GM12878 (cell line): ENCODE results near the gene IFNAR1. TPM values are rescaled to one million over a fixed set of nuclear protein-coding genes. Genes with fewer than 3 reads are reported as not detected.
A peak's percentile ranks its signal among the peaks of the same experiment; 100 is the strongest.

Experiments
- CEBPZ ChIP-seq: fragments of 150-350 bp; IDR thresholded peaks from 2 replicates; pipeline ENCODE4 v1.6.1; 2016; ENCODE audit warnings: low read depth, low read length
- CHD2 ChIP-seq: IDR thresholded peaks from 2 replicates; pipeline ENCODE4 v1.6.1; 2011; ENCODE audit warnings: low read depth, low read length, improper control_type of control experiment, borderline replicate concordance
- CHD4 ChIP-seq: fragments of 200-600 bp; sonication (generic); IDR thresholded peaks from 2 replicates; pipeline ENCODE4 v1.6.1; 2016; ENCODE audit warnings: mild to moderate bottlenecking
- CREB1 ChIP-seq: IDR thresholded peaks from 2 replicates; pipeline ENCODE4 v1.6.1; 2012; ENCODE audit warnings: low read depth, mild to moderate bottlenecking, inconsistent platforms
- EP300 ChIP-seq, 2 experiments: fragments of 150-350 bp in 1 of 2; IDR thresholded peaks; 2 replicates each; pipeline ENCODE4 v1.6.1; 2011 to 2012; ENCODE audit warnings: low read depth in 2 of 2, low read length in 2 of 2, borderline replicate concordance in 1 of 2, improper control_type of control experiment in 1 of 2, inconsistent platforms in 1 of 2; ENCODE audit not compliant: control insufficient read depth in 1 of 2
- FOS ChIP-seq: IDR thresholded peaks from 3 replicates; pipeline ENCODE4 v1.6.1; 2011; ENCODE audit warnings: borderline replicate concordance; ENCODE audit not compliant: insufficient read length; ENCODE audit errors: extremely low read depth
- GABPA ChIP-seq: IDR thresholded peaks from 2 replicates; pipeline ENCODE4 v1.6.1; 2014; ENCODE audit warnings: antibody characterized with exemption, low read depth, mild to moderate bottlenecking, inconsistent platforms
- GATAD2B ChIP-seq: fragments of 450-650 bp; conservative IDR thresholded peaks from 2 replicates; pipeline ENCODE4 v1.6.1; 2017; ENCODE audit warnings: low read depth, mild to moderate bottlenecking, moderate library complexity
- IRF4 ChIP-seq: IDR thresholded peaks from 2 replicates; pipeline ENCODE4 v1.6.1; 2011; ENCODE audit warnings: low read depth, low read length
- KDM1A ChIP-seq: fragments of 200-600 bp; sonication (generic); IDR thresholded peaks from 2 replicates; pipeline ENCODE4 v1.6.1; 2016; ENCODE audit warnings: borderline replicate concordance
- MAX ChIP-seq: IDR thresholded peaks from 2 replicates; pipeline ENCODE4 v1.6.1; 2012; ENCODE audit warnings: low read depth, low read length, improper control_type of control experiment
- NR2C2 ChIP-seq: IDR thresholded peaks from 2 replicates; pipeline ENCODE4 v1.6.1; 2011; ENCODE audit warnings: borderline replicate concordance, low read depth; ENCODE audit not compliant: control insufficient read depth, insufficient read length
- NR2F1 ChIP-seq: fragments of 450-650 bp; conservative IDR thresholded peaks from 2 replicates; pipeline ENCODE4 v1.6.1; 2017; ENCODE audit warnings: mild to moderate bottlenecking
- PAX5 ChIP-seq: IDR thresholded peaks from 2 replicates; pipeline ENCODE4 v1.6.1; 2011; ENCODE audit warnings: low read depth, low read length, borderline replicate concordance
- PBX3 ChIP-seq: IDR thresholded peaks from 2 replicates; pipeline ENCODE4 v1.6.1; 2011; ENCODE audit warnings: mild to moderate bottlenecking, low read depth, low read length, moderate library complexity; ENCODE audit not compliant: insufficient replicate concordance
- RB1 ChIP-seq: fragments of 450-650 bp; formaldehyde crosslinking; IDR thresholded peaks from 2 replicates; pipeline ENCODE4 v1.6.1; 2017; ENCODE audit warnings: mild to moderate bottlenecking, borderline replicate concordance
- RBBP5 ChIP-seq: fragments of 200-600 bp; sonication (generic); conservative IDR thresholded peaks from 2 replicates; pipeline ENCODE4 v1.6.1; 2016
- RELB ChIP-seq: fragments of 450-650 bp; IDR thresholded peaks from 2 replicates; pipeline ENCODE4 v1.6.1; 2017; ENCODE audit warnings: low read depth, mild to moderate bottlenecking, moderate library complexity
- SPI1 ChIP-seq: IDR thresholded peaks from 2 replicates; pipeline ENCODE4 v1.6.1; 2011; ENCODE audit warnings: low read depth, mild to moderate bottlenecking, low read length, moderate library complexity, borderline replicate concordance; ENCODE audit not compliant: insufficient read depth
- STAT3 ChIP-seq: IDR thresholded peaks from 2 replicates; pipeline ENCODE4 v1.6.1; 2011; ENCODE audit warnings: low read depth, low read length, improper control_type of control experiment
- ZNF384 ChIP-seq: IDR thresholded peaks from 2 replicates; pipeline ENCODE4 v1.6.1; 2012; ENCODE audit warnings: low read depth, mild to moderate bottlenecking, low read length, improper control_type of control experiment, borderline replicate concordance
- ZSCAN29 ChIP-seq: fragments of 450-650 bp; IDR thresholded peaks from 2 replicates; pipeline ENCODE4 v1.6.1; 2017; ENCODE audit warnings: mild to moderate bottlenecking, moderate library complexity
- ZZZ3 ChIP-seq: IDR thresholded peaks from 2 replicates; pipeline ENCODE4 v1.6.1; 2011; ENCODE audit warnings: low read depth; ENCODE audit not compliant: control insufficient read depth, insufficient read length
- polyA plus RNA-seq, 11 experiments: library from polyadenylated mRNA; depleted of rRNA in 4 of 11; unstranded in 6 of 11; stranded (reverse) in 5 of 11; fragments of >200 nt; fragmentation: Nextera tagmentation in 4 of 11; fragmentation: Illumina TruSeq in 1 of 11; extraction: Ambion mirVana in 4 of 11; extraction: Trizol in 1 of 11; gene quantifications; 1 replicate in 1 of 11; 2 replicates in 10 of 11; pipeline versions ENCODE4 v1.2.1 to v1.2.3, GENCODE V29; 2011 to 2016; ENCODE audit warnings: inconsistent platforms in 2 of 11, missing spikeins in 2 of 11, low read depth in 1 of 11
- total RNA-seq, 4 experiments: library from RNA; depleted of rRNA in 3 of 4; stranded (reverse); fragments of >200 nt in 3 of 4; fragmentation: Illumina TruSeq in 1 of 4; extraction: Trizol in 1 of 4; gene quantifications; 2 replicates each; pipeline versions ENCODE4 v1.2.1 to v1.2.3, GENCODE V29; 2013 to 2021

Gene IFNAR1
- total and polyA plus RNA-seq, 10 of the 15 experiments (the other 5 are each of a cell fraction or from before 2014, with no cell fraction given), result 12.0 to 62.4 (median 24.6) TPM

- TF ChIP-seq CREB1 (no peak), NR2F1 (peak; percentile 76), ZZZ3 (no peak), PBX3 (no peak), PAX5 (no peak; the same call in 1 of the 2 replicates), GATAD2B (peak; percentile 99), CHD2 (peak; percentile 43), CHD4 (no peak), EP300 (IDR thresholded peaks at IDR 0.05; ENCODE audit: borderline replicate concordance in 1 of 2, control insufficient read depth in 1 of 2, low read depth in 2 of 2, low read length in 2 of 2) (no peak), FOS (no peak), RBBP5 (no peak), ZNF384 (no peak), MAX (0 out of 2 replicates have a peak, but pooled peaks have one; percentile 6), STAT3 (no peak), KDM1A (no peak), NR2C2 (no peak), ZSCAN29 (no peak), IRF4 (no peak), RB1 (peak; percentile 60), GABPA (no peak), CEBPZ (no peak), RELB (peak; percentile 81), SPI1 (peak; percentile 92)
Observed at GRCh38 chr21:33324291-33325221, at the start of gene IFNAR1 (continued).
